Measurements from ENCODE around the gene GPR4.

DNA sequence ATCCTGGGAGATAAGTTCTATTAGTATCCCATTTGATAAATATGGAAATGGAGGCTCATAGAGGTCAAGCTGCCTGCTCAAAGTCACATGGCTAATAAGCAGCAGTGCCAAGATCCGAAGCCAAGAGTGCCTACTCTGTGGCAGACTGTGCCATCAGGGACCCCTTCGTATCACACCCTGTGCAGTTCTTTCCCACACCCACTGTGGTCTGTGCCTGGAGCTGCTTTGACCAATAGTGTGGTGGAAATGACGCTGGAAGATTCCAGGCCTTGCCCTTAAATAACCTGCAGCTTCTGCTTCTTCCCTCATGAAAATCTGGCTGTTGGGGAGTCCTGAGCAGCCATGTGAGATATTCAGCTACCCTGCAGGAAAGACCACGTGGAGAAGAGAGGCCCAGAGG lies 27.5 kb downstream of the GPR4 start:
- TF ChIP-seq, protein P1, sequence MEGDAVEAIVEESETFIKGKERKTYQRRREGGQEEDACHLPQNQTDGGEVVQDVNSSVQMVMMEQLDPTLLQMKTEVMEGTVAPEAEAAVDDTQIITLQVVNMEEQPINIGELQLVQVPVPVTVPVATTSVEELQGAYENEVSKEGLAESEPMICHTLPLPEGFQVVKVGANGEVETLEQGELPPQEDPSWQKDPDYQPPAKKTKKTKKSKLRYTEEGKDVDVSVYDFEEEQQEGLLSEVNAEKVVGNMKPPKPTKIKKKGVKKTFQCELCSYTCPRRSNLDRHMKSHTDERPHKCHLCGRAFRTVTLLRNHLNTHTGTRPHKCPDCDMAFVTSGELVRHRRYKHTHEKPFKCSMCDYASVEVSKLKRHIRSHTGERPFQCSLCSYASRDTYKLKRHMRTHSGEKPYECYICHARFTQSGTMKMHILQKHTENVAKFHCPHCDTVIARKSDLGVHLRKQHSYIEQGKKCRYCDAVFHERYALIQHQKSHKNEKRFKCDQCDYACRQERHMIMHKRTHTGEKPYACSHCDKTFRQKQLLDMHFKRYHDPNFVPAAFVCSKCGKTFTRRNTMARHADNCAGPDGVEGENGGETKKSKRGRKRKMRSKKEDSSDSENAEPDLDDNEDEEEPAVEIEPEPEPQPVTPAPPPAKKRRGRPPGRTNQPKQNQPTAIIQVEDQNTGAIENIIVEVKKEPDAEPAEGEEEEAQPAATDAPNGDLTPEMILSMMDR (IDR thresholded peaks at IDR 0.05; ENCODE audit: insufficient read depth, low read depth, low read length), result no peak
- TF ChIP-seq EZH2 (IDR thresholded peaks at IDR 0.05; ENCODE audit: insufficient read depth, low read length), result no peak

Data from astrocyte (in vitro differentiated cells and primary cell).